Neuron (in vitro differentiated cells): ENCODE data around the gene KLK4.

ENCODE experiments used
- H2AFZ ChIP-seq: one replicate; pipeline ENCODE4 v1.6.1; 2013; ENCODE audit warnings: low read depth, mild to moderate bottlenecking, inconsistent platforms, low read length, moderate library complexity
- H3K27me3 ChIP-seq: one replicate; pipeline ENCODE4 v1.6.1; 2013; ENCODE audit warnings: low read length; ENCODE audit not compliant: insufficient read depth
- H3K36me3 ChIP-seq: one replicate; pipeline ENCODE4 v1.6.1; 2013; ENCODE audit warnings: low read length; ENCODE audit not compliant: insufficient read depth
- H3K4me1 ChIP-seq: one replicate; pipeline ENCODE4 v1.6.1; 2013; ENCODE audit warnings: low read length; ENCODE audit not compliant: insufficient read depth
- H3K4me3 ChIP-seq: 2 replicates; pipeline ENCODE4 v1.5.1; 2013; ENCODE audit warnings: mild to moderate bottlenecking, low read length, moderate library complexity
- H3K9me3 ChIP-seq: one replicate; pipeline ENCODE4 v1.6.1; 2013; ENCODE audit warnings: low read length

The KLK4 gene

GRCh38 chr19:50911206-50912101 lies at the start of gene KLK4:
Gene KLK4 (minus strand): TSS chr19:50911395. CDS start chr19:50910738, 657 bp downstream.
- H2AFZ ChIP-seq = no peak within 1 kb of the TSS
- no peak within 1 kb of the TSS for H3K4me3 ChIP-seq
- H3K27me3 ChIP-seq = peaks cover 44% of the 10 kb centered on the region
- H3K4me1 ChIP-seq = no peaks in the 10 kb centered on the region
- H3K36me3 ChIP-seq = no peaks in the 10 kb centered on the region
- no peaks in the 10 kb centered on the region for H3K9me3 ChIP-seq

- H2AFZ ChIP-seq = no peak overlapping the region
- no peak overlapping the region for H3K4me3 ChIP-seq
- H3K36me3 ChIP-seq = no peaks in the 10 kb centered on the region
- H3K9me3 ChIP-seq = no peaks in the 10 kb centered on the region
- peaks cover 5% of the 10 kb centered on the region for H3K27me3 ChIP-seq
- no peaks in the 10 kb centered on the region for H3K4me1 ChIP-seq
Observed at GRCh38 chr19:50959731-50960500, 48.7 kb upstream of the KLK4 start.

GRCh38 chr19:50957587-50957986 lies 46.4 kb upstream of the KLK4 start:
- no peak overlapping the region for H2AFZ ChIP-seq
- H3K9me3 ChIP-seq = no peaks in the 10 kb centered on the region
- peaks cover 5% of the 10 kb centered on the region for H3K27me3 ChIP-seq
- no peak overlapping the region for H3K4me3 ChIP-seq
- no peaks in the 10 kb centered on the region for H3K4me1 ChIP-seq
- H3K36me3 ChIP-seq = no peaks in the 10 kb centered on the region

GRCh38 chr19:50952910-50953309 lies 41.7 kb upstream of the KLK4 start, which contains the start of gene KLK5:
Gene KLK5 (minus strand): TSS chr19:50953038. CDS start chr19:50952657, 381 bp downstream.
- H3K9me3 ChIP-seq = no peaks in the 10 kb centered on the region
- H3K4me3 ChIP-seq = no peak within 1 kb of the TSS
- H3K36me3 ChIP-seq = no peaks in the 10 kb centered on the region
- H3K27me3 ChIP-seq = peaks cover 5% of the 10 kb centered on the region
- no peaks in the 10 kb centered on the region for H3K4me1 ChIP-seq
- no peak within 1 kb of the TSS for H2AFZ ChIP-seq

GRCh38 chr19:50949861-50950260 lies 38.7 kb upstream of the KLK4 start:
- H3K27me3 ChIP-seq = peaks cover 3% of the 10 kb centered on the region
- H2AFZ ChIP-seq = no peak overlapping the region
- no peaks in the 10 kb centered on the region for H3K9me3 ChIP-seq
- no peak overlapping the region for H3K4me3 ChIP-seq
- no peaks in the 10 kb centered on the region for H3K4me1 ChIP-seq
- H3K36me3 ChIP-seq = no peaks in the 10 kb centered on the region

- Histone ChIP-seq H3K4me3 (no peak overlapping the region), H3K36me3 (no peaks in the 10 kb centered on the region), H3K27me3 (no peaks in the 10 kb centered on the region), H2AFZ (no peak overlapping the region), H3K4me1 (no peaks in the 10 kb centered on the region), H3K9me3 (no peaks in the 10 kb centered on the region)
Observed at GRCh38 chr19:50947123-50947522, 35.9 kb upstream of the KLK4 start.

GRCh38 chr19:50944795-50945194 lies 33.6 kb upstream of the KLK4 start:
- Histone ChIP-seq H3K36me3 (no peaks in the 10 kb centered on the region), H3K9me3 (no peaks in the 10 kb centered on the region), H3K27me3 (no peaks in the 10 kb centered on the region), H3K4me3 (no peak overlapping the region), H3K4me1 (no peaks in the 10 kb centered on the region), H2AFZ (no peak overlapping the region)

- H3K9me3 ChIP-seq = no peaks in the 10 kb centered on the region
- no peaks in the 10 kb centered on the region for H3K4me1 ChIP-seq
- no peak overlapping the region for H2AFZ ChIP-seq
- no peaks in the 10 kb centered on the region for H3K36me3 ChIP-seq
- no peak overlapping the region for H3K4me3 ChIP-seq
- H3K27me3 ChIP-seq = no peaks in the 10 kb centered on the region
Observed at GRCh38 chr19:50943074-50943828, 32.1 kb upstream of the KLK4 start.

- Histone ChIP-seq H3K27me3 (no peaks in the 10 kb centered on the region), H3K4me3 (no peak overlapping the region), H3K36me3 (no peaks in the 10 kb centered on the region), H3K9me3 (no peaks in the 10 kb centered on the region), H3K4me1 (no peaks in the 10 kb centered on the region), H2AFZ (no peak overlapping the region)
Observed at GRCh38 chr19:50939596-50939995, 28.4 kb upstream of the KLK4 start.

- H3K36me3 ChIP-seq = no peaks in the 10 kb centered on the region
- no peaks in the 10 kb centered on the region for H3K27me3 ChIP-seq
- H3K9me3 ChIP-seq = no peaks in the 10 kb centered on the region
- no peak overlapping the region for H2AFZ ChIP-seq
- no peak overlapping the region for H3K4me3 ChIP-seq
- no peaks in the 10 kb centered on the region for H3K4me1 ChIP-seq
Observed at GRCh38 chr19:50933640-50934039, 22.4 kb upstream of the KLK4 start.

GRCh38 chr19:50932690-50933083 lies 21.5 kb upstream of the KLK4 start:
- Histone ChIP-seq H3K27me3 (no peaks in the 10 kb centered on the region), H2AFZ (no peak overlapping the region), H3K4me3 (no peak overlapping the region), H3K4me1 (no peaks in the 10 kb centered on the region), H3K36me3 (no peaks in the 10 kb centered on the region), H3K9me3 (no peaks in the 10 kb centered on the region)

GRCh38 chr19:50932018-50932689 lies 21.0 kb upstream of the KLK4 start:
- no peak overlapping the region for H2AFZ ChIP-seq
- no peaks in the 10 kb centered on the region for H3K4me1 ChIP-seq
- no peak overlapping the region for H3K4me3 ChIP-seq
- H3K36me3 ChIP-seq = no peaks in the 10 kb centered on the region
- H3K9me3 ChIP-seq = no peaks in the 10 kb centered on the region
- H3K27me3 ChIP-seq = no peaks in the 10 kb centered on the region
